T-cell (primary cell): Measurements from ENCODE around the gene TMPRSS5. TPM values are rescaled to one million over a fixed set of nuclear protein-coding genes. Genes with fewer than 3 reads are reported as not detected.
A peak's percentile ranks its signal among the peaks of the same experiment; 100 is the strongest.

Experiments
- ATAC-seq, 4 experiments: fragments of 200-7000 bp in 3 of 4; fragments of 150-1000 bp in 1 of 4; cut with Tn5 transposase; replicated peaks in 1 of 4; 1 replicate in 3 of 4; 2 replicates in 1 of 4; pipeline ENCODE4 v1.10.0; 2021; ENCODE audit warnings: moderate library complexity in 3 of 4, mild to moderate bottlenecking in 2 of 4, moderate number of reproducible peaks in 1 of 4
- CTCF ChIA-PET, 2 donors: fragments of 300-600 bp; sonication (Branson Sonifier 250); formaldehyde crosslinking; loops; one replicate each; lab custom pipeline; 2022; ENCODE audit warnings: antibody characterized with exemption in 2 of 2; lab: Charles Lee
- POLR2A ChIA-PET, 2 donors: fragments of 300-600 bp; sonication (Branson Sonifier 250); formaldehyde crosslinking; loops; one replicate each; lab custom pipeline; 2022; ENCODE audit warnings: antibody characterized with exemption in 2 of 2; lab: Charles Lee
- DNase-seq, 35 experiments: peaks; one replicate each; pipeline versions ENCODE4 v3.0.0 to v3.0.0-alpha.2; 2013 to 2023
- H3K27ac ChIP-seq: one replicate; pipeline ENCODE4 v1.5.1; 2013; ENCODE audit warnings: low read length
- H3K27me3 ChIP-seq, 2 experiments: replicated peaks in 1 of 2; 1 replicate in 1 of 2; 2 replicates in 1 of 2; pipeline versions ENCODE4 v1.6.1 to v1.7.0; 2013; ENCODE audit warnings: low read length in 1 of 2, mixed read lengths in 1 of 2; ENCODE audit not compliant: control insufficient read depth in 2 of 2, insufficient read depth in 2 of 2; ENCODE audit errors: extremely low read depth in 1 of 2
- H3K36me3 ChIP-seq, 2 donors: 1 replicate in 1 of 2; 2 replicates in 1 of 2; pipeline versions ENCODE4 v1.6.1 to v1.7.0; 2013; ENCODE audit warnings: low read length in 1 of 2; ENCODE audit not compliant: control insufficient read depth in 2 of 2, insufficient read depth in 1 of 2; ENCODE audit errors: extremely low read depth in 1 of 2
- H3K4me1 ChIP-seq, 2 experiments: 1 replicate in 1 of 2; 2 replicates in 1 of 2; pipeline versions ENCODE4 v1.6.1 to v1.7.0; 2013; ENCODE audit warnings: low read length in 2 of 2, mixed read lengths in 1 of 2; ENCODE audit not compliant: insufficient read depth in 2 of 2, control insufficient read depth in 1 of 2; ENCODE audit errors: extremely low read depth in 1 of 2
- H3K4me3 ChIP-seq, 2 donors: 1 replicate in 1 of 2; 2 replicates in 1 of 2; pipeline versions ENCODE4 v1.5.1 to v1.7.0; 2013; ENCODE audit warnings: mild to moderate bottlenecking in 2 of 2, low read length in 1 of 2, moderate library complexity in 1 of 2; ENCODE audit not compliant: control insufficient read depth in 1 of 2; ENCODE audit errors: extremely low read depth in 1 of 2
- H3K9me3 ChIP-seq: 2 replicates; pipeline ENCODE4 v1.7.0; 2013
- H3K27ac Mint-ChIP-seq, 2 donors: one replicate each; pipeline ENCODE4 v1.8.0; 2020 to 2021; ENCODE audit warnings: mild to moderate bottlenecking in 2 of 2, mixed read lengths in 2 of 2
- H3K27me3 Mint-ChIP-seq, 2 donors: one replicate each; pipeline ENCODE4 v1.8.0; 2021 to 2022; ENCODE audit warnings: mixed read lengths in 2 of 2
- H3K36me3 Mint-ChIP-seq: one replicate; pipeline ENCODE4 v1.8.0; 2021; ENCODE audit warnings: mixed read lengths
- H3K4me1 Mint-ChIP-seq, 3 donors: one replicate each; pipeline ENCODE4 v1.8.0; 2020 to 2022; ENCODE audit warnings: mixed read lengths in 3 of 3, mild to moderate bottlenecking in 1 of 3
- H3K4me3 Mint-ChIP-seq, 3 donors: one replicate each; pipeline ENCODE4 v1.8.0; 2020 to 2022; ENCODE audit warnings: mild to moderate bottlenecking in 3 of 3, mixed read lengths in 3 of 3, moderate library complexity in 3 of 3
- H3K9me3 Mint-ChIP-seq, 3 donors: one replicate each; pipeline ENCODE4 v1.8.0; 2020 to 2022; ENCODE audit warnings: mixed read lengths in 3 of 3
- WGBS: methylation state at CpG from one replicate; pipeline ENCODE4 v1.1.5; 2013; ENCODE audit warnings: missing lambda C conversion rate; ENCODE audit not compliant: insufficient coverage; 5-methylcytosine and 5-hydroxymethylcytosine counted together
- total RNA-seq, 35 experiments: library from RNA in 6 of 35; stranded (reverse) in 6 of 35; fragments of 120-200 nt in 1 of 35; gene quantifications; one replicate each; pipeline versions ENCODE4 v1.2.1 to v1.2.4 and lab custom pipeline; 2013 to 2026

The TMPRSS5 gene
- total RNA-seq, 5 donors from 2014 or later (not counting 1 experiment from before 2014, with no cell fraction given), result 0.76 to 1.7 (median 1.2) TPM

DNA sequence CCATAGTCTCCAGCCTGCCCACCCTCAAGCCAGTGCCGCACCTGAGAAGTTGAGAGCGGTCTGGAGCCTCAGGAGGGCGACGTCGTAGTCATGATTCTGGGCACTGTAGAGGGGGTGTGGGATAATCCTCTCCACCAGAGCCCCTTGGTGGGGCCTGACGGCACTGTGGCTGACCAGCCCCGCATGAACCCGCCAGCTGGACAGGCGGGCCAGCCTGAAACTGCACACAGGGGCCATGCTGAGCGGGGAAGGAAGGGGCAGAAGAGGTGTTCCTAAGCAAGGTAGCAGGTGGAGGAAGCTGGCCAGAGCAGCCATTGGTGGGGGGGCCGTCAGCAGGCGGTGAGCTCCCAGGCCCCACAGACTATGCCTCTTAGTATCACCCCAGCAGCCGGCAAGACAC, 13.1 kb downstream of the TMPRSS5 start:
- 96% methylated on average over 9 of the region's 13 CpGs for WGBS
- Mint-ChIP-seq H3K4me3 (no peak overlapping the region), H3K27ac (no peak overlapping the region), H3K36me3 (peaks cover 8% of the 10 kb centered on the region), H3K9me3 (no peaks in the 10 kb centered on the region), H3K27me3 (no peaks in the 10 kb centered on the region), H3K4me1 (no peaks in the 10 kb centered on the region)
- CTCF ChIA-PET, result no interaction called here
- Histone ChIP-seq H3K36me3 (peaks cover 0 to 2% of the 10 kb centered on the region in 2 donors), H3K4me3 (no peak overlapping the region), H3K4me1 (no peaks in the 10 kb centered on the region), H3K27ac (no peak overlapping the region), H3K9me3 (no peaks in the 10 kb centered on the region), H3K27me3 (no peaks in the 10 kb centered on the region)
- ATAC-seq (no peak), DNase-seq (no peak)
- POLR2A ChIA-PET, result no interaction called here

DNA sequence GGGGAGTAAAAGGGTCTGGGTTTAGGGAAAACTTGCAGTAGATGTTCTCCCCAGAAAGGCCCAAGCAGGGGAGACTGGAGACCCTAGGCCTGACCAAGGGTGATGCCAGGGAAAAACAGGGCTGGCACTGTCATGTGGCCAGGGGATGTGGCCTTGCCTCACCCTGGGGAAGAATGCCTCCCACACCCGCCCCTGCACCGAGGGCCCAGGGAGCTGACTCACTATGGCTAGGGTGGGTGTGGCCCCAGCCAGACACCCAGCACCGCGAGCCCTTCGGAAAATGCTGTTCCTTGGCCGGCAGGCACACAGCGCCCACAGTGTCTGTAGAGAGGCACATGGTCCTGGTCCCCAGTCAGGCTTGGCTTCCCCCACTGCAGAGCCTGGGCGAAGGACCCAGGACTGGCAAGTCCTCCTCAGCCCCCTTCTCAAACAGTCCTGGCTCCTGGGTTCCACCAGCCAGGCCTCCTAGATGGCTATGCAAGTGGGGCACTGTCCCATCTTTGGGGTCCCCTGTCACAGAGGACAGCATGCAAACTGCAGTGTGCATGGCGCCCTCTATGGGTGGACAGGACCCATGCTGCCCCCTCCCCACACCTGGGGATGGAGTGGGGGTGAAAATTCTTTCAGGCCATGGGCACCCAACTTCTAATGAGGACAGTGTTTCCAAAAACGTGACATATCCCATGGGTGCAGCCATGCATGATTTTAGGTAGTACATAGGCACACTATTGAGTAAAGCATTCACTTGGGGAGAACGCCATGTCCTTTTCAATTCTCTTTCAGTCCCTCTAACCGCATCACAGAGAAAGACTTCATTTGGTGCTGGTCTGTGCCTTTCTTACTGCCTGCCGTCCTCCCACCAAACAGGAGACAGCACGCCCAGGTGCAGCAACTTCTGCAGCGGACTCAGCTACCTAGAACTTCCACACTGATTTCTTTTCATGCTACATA, 15.2 kb downstream of the TMPRSS5 start:
- ATAC-seq, result no peak
- no peak overlapping the region for H3K4me3 ChIP-seq
- H3K27ac Mint-ChIP-seq, result no peak overlapping the region
- no peak overlapping the region for H3K4me3 Mint-ChIP-seq
- no peaks in the 10 kb centered on the region for H3K27me3 ChIP-seq
- no peaks in the 10 kb centered on the region for H3K9me3 ChIP-seq
- H3K36me3 ChIP-seq, result peaks cover 0 to 2% of the 10 kb centered on the region in 2 donors
- POLR2A ChIA-PET, result no interaction called here
- whole genome bisulfite sequencing, result 84% methylated on average over 11 of the region's 15 CpGs
- H3K9me3 Mint-ChIP-seq, result no peaks in the 10 kb centered on the region
- no peaks in the 10 kb centered on the region for H3K4me1 Mint-ChIP-seq
- no peaks in the 10 kb centered on the region for H3K4me1 ChIP-seq
- H3K27me3 Mint-ChIP-seq, result no peaks in the 10 kb centered on the region
- H3K27ac ChIP-seq, result no peak overlapping the region
- CTCF ChIA-PET, result no interaction called here
- DNase-seq, result peak in 2 of 35 experiments; percentile 1 to 9
- no peaks in the 10 kb centered on the region for H3K36me3 Mint-ChIP-seq

DNA sequence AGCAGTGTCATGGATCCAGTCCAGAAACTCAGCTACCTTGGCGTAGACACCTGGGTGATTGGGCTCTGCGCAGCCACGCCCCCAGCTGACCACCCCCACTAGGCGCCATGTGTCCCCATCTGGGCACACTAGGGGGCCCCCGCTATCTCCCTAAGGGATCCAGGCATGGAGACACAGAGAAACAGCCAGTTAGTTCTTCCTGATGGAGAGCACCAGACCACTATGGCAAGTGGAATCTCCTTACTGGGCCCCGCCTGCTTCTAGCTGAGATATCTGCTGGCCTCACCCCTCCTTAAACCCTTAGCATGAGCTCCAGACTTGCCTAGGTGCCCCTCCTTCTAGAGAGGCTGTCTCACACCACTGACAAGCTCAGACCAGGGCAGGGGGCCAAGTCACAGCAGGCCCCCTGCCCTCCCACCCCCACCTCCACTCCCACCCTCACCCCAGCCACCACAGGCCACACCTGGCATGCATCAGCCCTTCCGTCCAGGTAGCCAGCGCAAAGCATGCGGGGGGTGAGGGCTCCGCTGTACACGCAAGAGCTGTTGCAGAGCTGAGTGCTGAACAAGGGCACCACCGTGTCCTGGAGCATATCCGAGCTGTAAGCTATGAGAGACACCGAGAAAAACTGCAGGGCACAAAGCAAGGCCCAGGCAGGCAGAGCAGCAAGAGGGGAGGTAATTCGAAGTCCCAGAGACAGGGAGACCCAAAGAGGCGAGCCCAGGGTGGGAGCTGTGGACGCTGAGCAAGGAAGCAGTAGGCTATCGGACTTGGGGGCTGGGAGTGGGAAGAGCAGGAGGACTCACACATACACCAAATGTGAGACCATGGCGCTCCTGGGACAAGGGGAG, 16.1 kb downstream of the TMPRSS5 start:
- POLR2A ChIA-PET, result no interaction called here
- no peaks in the 10 kb centered on the region for H3K4me1 Mint-ChIP-seq
- Histone ChIP-seq H3K36me3 (peaks cover 0 to 2% of the 10 kb centered on the region in 2 donors), H3K27me3 (no peaks in the 10 kb centered on the region), H3K27ac (no peak overlapping the region), H3K4me1 (no peaks in the 10 kb centered on the region), H3K9me3 (no peaks in the 10 kb centered on the region), H3K4me3 (no peak overlapping the region)
- no peaks in the 10 kb centered on the region for H3K9me3 Mint-ChIP-seq
- no peak overlapping the region for H3K27ac Mint-ChIP-seq
- no peak overlapping the region for H3K4me3 Mint-ChIP-seq
- H3K36me3 Mint-ChIP-seq, result no peaks in the 10 kb centered on the region
- no peaks in the 10 kb centered on the region for H3K27me3 Mint-ChIP-seq
- 90% methylated on average over 14 of the region's 19 CpGs for WGBS
- no peak for ATAC-seq
- CTCF ChIA-PET, result no interaction called here
- DNase-seq, result no peak

DNA sequence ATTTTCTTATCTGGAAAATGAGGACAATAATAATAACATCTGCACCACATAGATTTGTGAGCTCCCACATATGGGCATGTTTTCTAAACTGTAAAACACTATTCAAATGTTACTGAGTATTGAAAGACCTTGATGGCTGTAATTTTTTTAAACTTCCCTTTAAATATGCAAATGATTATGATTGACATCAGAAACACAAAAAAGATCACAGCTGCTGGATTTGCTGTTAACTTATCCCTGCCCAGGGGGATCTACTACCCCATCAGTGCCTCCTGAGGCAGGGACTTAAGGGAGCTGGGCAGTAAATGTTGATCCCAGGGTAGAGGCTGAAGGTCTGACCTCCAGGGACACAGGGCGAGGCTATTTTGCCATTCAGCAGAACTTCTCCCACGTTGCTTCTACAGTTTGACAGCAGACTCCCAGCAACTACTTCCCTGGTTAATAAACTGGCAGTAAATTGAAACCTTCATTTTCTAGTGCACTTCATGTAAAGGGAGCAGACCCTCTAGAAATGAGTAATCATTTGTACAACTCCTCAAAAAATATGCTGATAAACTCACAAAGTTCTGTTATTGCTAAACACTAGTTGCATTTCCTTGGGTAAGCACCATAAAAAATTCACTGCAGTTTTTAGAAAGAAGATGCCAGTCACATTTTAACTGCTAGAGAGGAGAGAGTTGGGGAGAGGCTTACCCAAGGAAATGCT, 20.3 kb downstream of the TMPRSS5 start:
- Mint-ChIP-seq H3K4me1 (no peaks in the 10 kb centered on the region), H3K4me3 (no peak overlapping the region), H3K36me3 (no peaks in the 10 kb centered on the region), H3K9me3 (no peaks in the 10 kb centered on the region), H3K27ac (no peak overlapping the region), H3K27me3 (peaks cover 0 to 2% of the 10 kb centered on the region in 2 donors)
- H3K4me3 ChIP-seq, result no peak overlapping the region
- CTCF ChIA-PET, result interaction anchor here in 1 of 2 donors (0.6 kb wide), 1 partner anchor 388 kb away, joined by 3 read pairs; no protein-coding TSS in a partner anchor
- peaks cover 0 to 2% of the 10 kb centered on the region in 2 experiments for H3K27me3 ChIP-seq
- WGBS, result no CpG with 5 or more reads among the region's 2 CpGs
- no peaks in the 10 kb centered on the region for H3K4me1 ChIP-seq
- ATAC-seq (no peak), DNase-seq (no peak)
- H3K27ac ChIP-seq, result no peak overlapping the region
- H3K36me3 ChIP-seq, result peaks cover 0 to 2% of the 10 kb centered on the region in 2 donors
- H3K9me3 ChIP-seq, result no peaks in the 10 kb centered on the region
- POLR2A ChIA-PET, result no interaction called here

DNA sequence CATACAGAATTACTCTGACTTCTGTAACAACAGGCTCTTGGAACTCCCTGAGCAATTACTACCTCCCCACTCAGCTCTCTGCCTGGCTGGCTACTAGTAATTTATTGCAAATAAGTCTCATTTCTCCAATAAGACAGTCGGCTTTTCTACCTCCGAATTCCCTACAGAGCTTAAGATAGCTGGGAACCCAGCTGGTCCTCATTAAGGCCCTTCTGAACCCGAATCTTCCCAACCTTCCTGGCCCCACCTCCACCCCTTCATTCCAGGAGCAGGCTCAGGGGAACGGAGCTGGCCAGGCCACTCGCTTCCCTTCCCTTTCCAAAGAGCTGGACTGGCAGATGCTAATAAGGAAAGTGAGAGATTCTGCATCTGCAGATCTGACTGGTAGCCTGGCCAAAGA, 21.6 kb downstream of the TMPRSS5 start:
- Mint-ChIP-seq H3K36me3 (no peaks in the 10 kb centered on the region), H3K9me3 (no peaks in the 10 kb centered on the region), H3K4me1 (no peaks in the 10 kb centered on the region), H3K4me3 (no peak overlapping the region), H3K27me3 (peaks cover under 1 to 2% of the 10 kb centered on the region in 2 donors), H3K27ac (no peak overlapping the region)
- H3K27me3 ChIP-seq, result peaks cover 0 to 2% of the 10 kb centered on the region in 2 experiments
- whole genome bisulfite sequencing, result 68% methylated on average over 3 of the region's 5 CpGs
- POLR2A ChIA-PET, result interaction anchor here in 1 of 2 donors (0.6 kb wide), 1 partner anchor 1650 kb away, joined by 3 read pairs; no protein-coding TSS in a partner anchor
- CTCF ChIA-PET, result no interaction called here
- H3K9me3 ChIP-seq, result no peaks in the 10 kb centered on the region
- ATAC-seq (no peak), DNase-seq (no peak)
- H3K4me3 ChIP-seq, result no peak overlapping the region
- peaks cover 0 to 2% of the 10 kb centered on the region in 2 donors for H3K36me3 ChIP-seq
- H3K27ac ChIP-seq, result no peak overlapping the region
- no peaks in the 10 kb centered on the region for H3K4me1 ChIP-seq
